Skeletal muscle tissue (tissue), 4 donors: ENCODE measurements around the gene LIPG. TPM values are rescaled to one million over a fixed set of nuclear protein-coding genes. Genes with fewer than 3 reads are reported as not detected.
"Not testable (repeated sequence)": the region's sequence is repeated elsewhere in the genome, so short reads cannot be mapped to it uniquely, and the experiment has no call there.

Experiments used
- H3K27ac ChIP-seq: one replicate; pipeline ENCODE4 v1.7.0; 2013; ENCODE audit warnings: mild to moderate bottlenecking, low read depth, low read length, inconsistent platforms
- H3K27me3 ChIP-seq, 3 donors: one replicate each; pipeline ENCODE4 v1.7.0; 2013; ENCODE audit warnings: low read length in 3 of 3; ENCODE audit not compliant: control insufficient read depth in 3 of 3, insufficient read depth in 3 of 3
- H3K36me3 ChIP-seq, 3 donors: one replicate each; pipeline ENCODE4 v1.7.0; 2013; ENCODE audit warnings: low read length in 3 of 3; ENCODE audit not compliant: control insufficient read depth in 3 of 3, insufficient read depth in 3 of 3
- H3K4me1 ChIP-seq, 3 donors: one replicate each; pipeline ENCODE4 v1.7.0; 2013; ENCODE audit warnings: low read length in 3 of 3, mild to moderate bottlenecking in 3 of 3; ENCODE audit not compliant: control insufficient read depth in 3 of 3, insufficient read depth in 3 of 3
- H3K4me3 ChIP-seq, 3 donors: one replicate each; pipeline ENCODE4 v1.7.0; 2013; ENCODE audit warnings: low read length in 3 of 3
- H3K9ac ChIP-seq, 3 donors: one replicate each; pipeline ENCODE4 v1.7.0; 2013; ENCODE audit warnings: low read length in 3 of 3, mild to moderate bottlenecking in 3 of 3, moderate library complexity in 2 of 3, low read depth in 1 of 3
- H3K9me3 ChIP-seq, 3 donors: one replicate each; pipeline ENCODE4 v1.7.0; 2013; ENCODE audit warnings: low read length in 3 of 3; ENCODE audit not compliant: control insufficient read depth in 3 of 3
- total RNA-seq: library from RNA; depleted of rRNA; stranded (reverse); fragments of >200 nt; gene quantifications from one replicate; pipeline ENCODE4 v1.2.3, GENCODE V29; 2014
- donor health status: Osteomylitis.

LIPG gene
- total RNA-seq, 1 donor from 2014 or later = 2.6 TPM

GRCh38 chr18:49546278-49546677 is 15.6 kb upstream of the LIPG start:
- Histone ChIP-seq H3K9ac (no peak overlapping the region), H3K4me1 (no peaks in the 10 kb centered on the region), H3K27me3 (no peaks in the 10 kb centered on the region), H3K27ac (no peak overlapping the region), H3K9me3 (no peaks in the 10 kb centered on the region), H3K4me3 (no peak overlapping the region), H3K36me3 (no peaks in the 10 kb centered on the region)

GRCh38 chr18:49546719-49547273 is 15.1 kb upstream of the LIPG start:
- no peaks in the 10 kb centered on the region for H3K4me1 ChIP-seq
- no peak overlapping the region for H3K4me3 ChIP-seq
- H3K9ac ChIP-seq = no peak overlapping the region
- no peak overlapping the region for H3K27ac ChIP-seq
- H3K9me3 ChIP-seq = no peaks in the 10 kb centered on the region
- no peaks in the 10 kb centered on the region for H3K36me3 ChIP-seq
- no peaks in the 10 kb centered on the region for H3K27me3 ChIP-seq

GRCh38 chr18:49547701-49548100 is 14.2 kb upstream of the LIPG start:
- Histone ChIP-seq H3K36me3 (no peaks in the 10 kb centered on the region), H3K27me3 (no peaks in the 10 kb centered on the region)

GRCh38 chr18:49548229-49548636 is 13.6 kb upstream of the LIPG start:
- no peak overlapping the region for H3K27ac ChIP-seq
- H3K27me3 ChIP-seq = no peaks in the 10 kb centered on the region
- no peaks in the 10 kb centered on the region for H3K36me3 ChIP-seq
- H3K9ac ChIP-seq = no peak overlapping the region
- no peak overlapping the region for H3K4me3 ChIP-seq
- no peaks in the 10 kb centered on the region for H3K9me3 ChIP-seq
- no peaks in the 10 kb centered on the region for H3K4me1 ChIP-seq

More at GRCh38 chr18:49547701-49548100, 14.2 kb upstream of the LIPG start:
- Histone ChIP-seq H3K9me3 (no peaks in the 10 kb centered on the region), H3K9ac (no peak overlapping the region), H3K27ac (no peak overlapping the region), H3K4me3 (no peak overlapping the region), H3K4me1 (no peaks in the 10 kb centered on the region)

GRCh38 chr18:49550621-49551339 is 11.1 kb upstream of the LIPG start:
- H3K4me3 ChIP-seq = no peak overlapping the region
- H3K36me3 ChIP-seq = no peaks in the 10 kb centered on the region
- H3K27me3 ChIP-seq = no peaks in the 10 kb centered on the region
- no peak overlapping the region for H3K27ac ChIP-seq
- H3K9me3 ChIP-seq = no peaks in the 10 kb centered on the region
- no peak overlapping the region for H3K9ac ChIP-seq
- no peaks in the 10 kb centered on the region for H3K4me1 ChIP-seq

- H3K4me3 ChIP-seq = no peak overlapping the region
- no peaks in the 10 kb centered on the region for H3K9me3 ChIP-seq
- H3K9ac ChIP-seq = no peak overlapping the region
- no peaks in the 10 kb centered on the region for H3K4me1 ChIP-seq
- no peaks in the 10 kb centered on the region for H3K36me3 ChIP-seq
- H3K27ac ChIP-seq = no peak overlapping the region
- H3K27me3 ChIP-seq = no peaks in the 10 kb centered on the region
Observed at GRCh38 chr18:49553003-49553402, 8.9 kb upstream of the LIPG start.

- Histone ChIP-seq H3K4me1 (peaks cover 1 to 2% (median 2%) of the 10 kb centered on the region in 3 donors), H3K4me3 (no peak overlapping the region), H3K9me3 (no peaks in the 10 kb centered on the region), H3K27ac (no peak overlapping the region), H3K9ac (no peak overlapping the region), H3K36me3 (no peaks in the 10 kb centered on the region), H3K27me3 (peaks cover 9 to 16% (median 13%) of the 10 kb centered on the region in 3 donors)
Observed at GRCh38 chr18:49555641-49556040, 6.2 kb upstream of the LIPG start.

GRCh38 chr18:49558356-49558755 is 3.5 kb upstream of the LIPG start:
- Histone ChIP-seq H3K9ac (no peak overlapping the region), H3K4me1 (peaks cover 27 to 28% (median 27%) of the 10 kb centered on the region in 3 donors), H3K9me3 (no peaks in the 10 kb centered on the region), H3K4me3 (no peak overlapping the region), H3K36me3 (no peaks in the 10 kb centered on the region), H3K27me3 (peaks cover 23 to 33% (median 26%) of the 10 kb centered on the region in 3 donors), H3K27ac (no peak overlapping the region)

- Histone ChIP-seq H3K27me3 (peaks cover 23 to 33% (median 26%) of the 10 kb centered on the region in 3 donors), H3K4me1 (peaks cover 27 to 38% (median 33%) of the 10 kb centered on the region in 3 donors)
- H3K27ac ChIP-seq, H3K36me3 ChIP-seq, H3K9ac ChIP-seq, H3K9me3 ChIP-seq, H3K4me3 ChIP-seq: not testable (repeated sequence)
Observed at GRCh38 chr18:49559326-49559931, 2.4 kb upstream of the LIPG start.

- Histone ChIP-seq H3K27me3 (peaks cover 23 to 35% (median 26%) of the 10 kb centered on the region in 3 donors), H3K9me3 (no peaks in the 10 kb centered on the region)
Observed at GRCh38 chr18:49560277-49560623, 1.6 kb upstream of the LIPG start.

More at GRCh38 chr18:49560277-49560623, 1.6 kb upstream of the LIPG start:
- Histone ChIP-seq H3K36me3 (no peaks in the 10 kb centered on the region), H3K4me1 (peaks cover 28 to 39% (median 35%) of the 10 kb centered on the region in 3 donors), H3K9ac (no peak overlapping the region), H3K27ac (no peak overlapping the region), H3K4me3 (no peak overlapping the region)
